K562 (cell line): Measurements from ENCODE around the gene CASP1.

Experiments used
- CTCF ChIP-seq, 3 experiments: IDR thresholded peaks in 2 of 3; conservative IDR thresholded peaks in 1 of 3; 2 replicates each; pipeline ENCODE4 v1.5.1; 2011 to 2012; ENCODE audit warnings: low read length in 3 of 3, mild to moderate bottlenecking in 3 of 3, control low read depth in 2 of 3, improper control_type of control experiment in 1 of 3, inconsistent platforms in 1 of 3, low read depth in 1 of 3, mixed read lengths in 1 of 3, moderate library complexity in 1 of 3; ENCODE audit not compliant: insufficient read depth in 2 of 3
- GABPA ChIP-seq: fragments of 200-800 bp; sonication (Bioruptor generic); conservative IDR thresholded peaks from 2 replicates; pipeline ENCODE4 v1.6.1; 2016; ENCODE audit warnings: low read depth, missing genetic modification characterization, missing compliant biosample characterization
- MCM3 ChIP-seq: fragments of 450-650 bp; IDR thresholded peaks from 2 replicates; pipeline ENCODE4 v1.6.1; 2016
- MXI1 ChIP-seq: IDR thresholded peaks from 2 replicates; pipeline ENCODE4 v1.6.1; 2011; ENCODE audit warnings: low read depth, mild to moderate bottlenecking, improper control_type of control experiment, low read length
- NFXL1 ChIP-seq: fragments of 450-650 bp; formaldehyde crosslinking; IDR thresholded peaks from 2 replicates; pipeline ENCODE4 v1.4.0; 2021; ENCODE audit warnings: mild to moderate bottlenecking
- RCOR1 ChIP-seq, 2 experiments: IDR thresholded peaks; 2 replicates each; pipeline ENCODE4 v1.6.1; 2012; ENCODE audit warnings: low read depth in 2 of 2, low read length in 2 of 2, borderline replicate concordance in 1 of 2, improper control_type of control experiment in 1 of 2
- TBP ChIP-seq: optimal IDR thresholded peaks from 2 replicates; pipeline ENCODE3; 2011; ENCODE audit warnings: low read depth, low read length, improper control_type of control experiment
- TF ChIP-seq, protein P1 (sequence below): fragments of 450-650 bp; IDR thresholded peaks from 2 replicates; pipeline ENCODE4 v1.6.1; 2016; ENCODE audit warnings: antibody characterized with exemption

GRCh38 chr11:105000167-105000566, 34.8 kb downstream of the CASP1 start:
- TF ChIP-seq TBP (no peak), RCOR1 (IDR thresholded peaks at IDR 0.05; ENCODE audit: borderline replicate concordance in 1 of 2, low read depth in 2 of 2, low read length in 2 of 2) (no peak), NFXL1 (CRISPR knock-in tag) (no peak), MCM3 (no peak), MXI1 (no peak), GABPA (tag) (peak; percentile 40; the same call in 1 of the 2 replicates), CTCF (IDR thresholded peaks at IDR 0.05 in 2 of 3, conservative IDR thresholded peaks at IDR 0.05 in 1 of 3; ENCODE audit: insufficient read depth in 2 of 3, low read depth in 1 of 3, low read length in 3 of 3) (no peak)
- TF ChIP-seq, protein P1, sequence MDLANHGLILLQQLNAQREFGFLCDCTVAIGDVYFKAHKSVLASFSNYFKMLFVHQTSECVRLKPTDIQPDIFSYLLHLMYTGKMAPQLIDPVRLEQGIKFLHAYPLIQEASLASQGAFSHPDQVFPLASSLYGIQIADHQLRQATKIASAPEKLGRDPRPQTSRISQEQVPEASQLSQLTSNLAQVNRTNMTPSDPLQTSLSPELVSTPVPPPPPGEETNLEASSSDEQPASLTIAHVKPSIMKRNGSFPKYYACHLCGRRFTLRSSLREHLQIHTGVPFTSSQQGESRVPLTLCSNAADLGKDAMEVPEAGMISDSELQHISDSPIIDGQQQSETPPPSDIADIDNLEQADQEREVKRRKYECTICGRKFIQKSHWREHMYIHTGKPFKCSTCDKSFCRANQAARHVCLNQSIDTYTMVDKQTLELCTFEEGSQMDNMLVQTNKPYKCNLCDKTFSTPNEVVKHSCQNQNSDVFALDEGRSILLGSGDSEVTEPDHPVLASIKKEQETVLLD: no peak
